GM12891 (cell line): ENCODE measurements around the gene SLC12A7.

Source experiments
- DNase-seq: peaks from one replicate; pipeline ENCODE4 v3.0.0; 2011; ENCODE audit warnings: low spot score; ENCODE audit not compliant: insufficient read length
- FAIRE-seq: peaks from 2 replicates; lab custom pipeline; 2011; peaks lifted over from hg19 to GRCh38; lab: Jason Lieb, UNC
- PAX5 ChIP-seq: IDR thresholded peaks from 2 replicates; pipeline ENCODE4 v1.6.1; 2011; ENCODE audit warnings: low read length, moderate library complexity, mild to moderate bottlenecking; ENCODE audit not compliant: insufficient read depth, severe bottlenecking
- POLR2A ChIP-seq: IDR thresholded peaks from 2 replicates; pipeline ENCODE4 v1.6.1; 2011; ENCODE audit warnings: low read depth, low read length, control low read depth
- POLR2AphosphoS5 ChIP-seq: IDR thresholded peaks from 2 replicates; pipeline ENCODE4 v1.6.1; 2011; ENCODE audit warnings: low read depth, low read length, control low read depth
- POU2F2 ChIP-seq: IDR thresholded peaks from 2 replicates; pipeline ENCODE4 v1.6.1; 2011; ENCODE audit warnings: low read depth, mild to moderate bottlenecking, control low read depth, low read length, moderate library complexity
- SPI1 ChIP-seq: IDR thresholded peaks from 2 replicates; pipeline ENCODE4 v1.6.1; 2011; ENCODE audit warnings: low read depth, low read length, control low read depth
- TAF1 ChIP-seq: IDR thresholded peaks from 2 replicates; pipeline ENCODE4 v1.6.1; 2011; ENCODE audit warnings: low read depth, low read length, control low read depth

SLC12A7 gene

DNA sequence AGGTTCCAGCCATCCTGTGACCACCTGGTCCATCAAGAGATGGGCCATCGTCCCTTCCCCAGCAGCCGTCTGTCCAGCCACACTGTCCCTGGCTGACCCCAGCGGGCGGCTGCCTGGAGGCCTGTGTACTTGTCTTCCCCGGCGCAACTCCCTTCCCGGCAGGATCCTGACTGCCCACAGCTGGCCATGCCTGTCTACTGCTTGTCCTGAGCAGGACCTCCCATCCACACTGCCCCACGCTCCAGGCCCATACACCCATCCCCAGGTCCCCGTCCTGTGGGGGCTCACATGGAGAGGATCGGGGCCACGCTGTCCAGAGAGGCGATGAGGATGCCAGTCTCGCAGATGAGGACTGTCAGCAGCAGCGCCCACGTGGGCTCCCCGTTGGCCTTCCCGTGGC lies 35.5 kb downstream of the SLC12A7 start:
- TF ChIP-seq SPI1: no peak
- DNase-seq (no peak), FAIRE-seq (no peak)

DNA sequence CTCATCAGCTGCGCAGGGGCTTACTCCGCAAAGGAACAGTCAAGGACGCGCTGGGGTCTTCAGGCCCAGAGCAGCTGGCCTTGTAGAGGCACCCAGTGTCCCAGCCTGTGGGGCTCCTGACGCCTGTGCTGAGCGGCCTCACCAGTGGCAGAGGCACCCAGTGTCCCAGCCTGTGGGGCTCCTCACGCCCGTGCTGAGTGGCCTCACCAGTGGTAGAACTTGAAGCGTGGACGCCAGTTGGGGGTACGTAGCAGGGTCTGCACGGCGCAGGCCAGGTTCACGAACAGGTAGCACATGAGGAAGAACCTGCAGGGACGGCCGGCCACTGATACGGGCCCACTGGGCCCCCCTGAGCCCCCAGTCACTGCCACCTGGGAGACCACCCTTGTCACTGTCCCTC lies 35.9 kb downstream of the SLC12A7 start:
- FAIRE-seq (no peak), DNase-seq (no peak)
- TF ChIP-seq POLR2A (no peak), SPI1 (no peak), PAX5 (no peak), TAF1 (no peak), POU2F2 (no peak), POLR2AphosphoS5 (no peak)

- FAIRE-seq: no peak
- TF ChIP-seq POU2F2: no peak
- no peak for TF ChIP-seq TAF1
- TF ChIP-seq PAX5: no peak
- TF ChIP-seq POLR2AphosphoS5: no peak
- TF ChIP-seq SPI1: no peak
- no peak for TF ChIP-seq POLR2A
- no peak for DNase-seq
Measured at GRCh38 chr5:1075555-1075881, 36.3 kb downstream of the SLC12A7 start.

DNA sequence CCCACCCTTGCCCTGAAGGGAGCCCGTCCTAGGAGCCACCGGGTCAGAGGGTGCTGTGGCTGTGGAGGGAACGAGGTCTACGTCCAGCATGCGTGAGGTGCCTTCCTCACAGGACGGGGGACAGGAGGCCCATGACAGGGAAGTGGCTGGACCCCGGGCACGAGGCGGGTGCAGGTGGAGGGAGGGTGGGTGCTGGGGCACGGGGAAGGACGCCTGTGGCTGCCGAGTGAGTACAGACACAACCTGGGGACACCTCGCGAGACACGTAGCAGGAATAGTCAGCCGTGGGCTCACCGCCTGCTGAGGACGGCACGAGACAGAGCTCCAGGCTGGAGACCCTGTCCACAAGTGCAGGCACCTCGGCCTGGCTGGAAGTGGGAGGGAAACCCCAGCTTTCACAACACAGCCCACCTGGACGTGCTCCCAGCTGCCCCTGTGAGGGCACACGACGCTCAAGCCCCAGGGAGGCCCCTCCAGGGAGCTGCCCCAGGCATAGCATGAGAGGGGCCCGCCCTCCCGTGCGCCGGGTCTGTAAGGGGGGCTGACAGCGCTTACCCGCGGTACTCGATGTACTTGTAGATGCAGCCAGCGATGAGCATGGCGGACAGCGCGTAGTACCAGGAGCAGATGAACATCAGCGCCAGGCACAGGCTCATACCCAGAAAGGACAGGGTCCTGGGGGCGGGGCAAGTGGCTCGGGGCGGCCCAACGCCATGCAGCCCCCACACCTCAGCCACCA lies 36.9 kb downstream of the SLC12A7 start:
- TF ChIP-seq POLR2AphosphoS5 (no peak), PAX5 (no peak), SPI1 (no peak), POU2F2 (no peak), POLR2A (no peak), TAF1 (no peak)
- FAIRE-seq (no peak), DNase-seq (no peak)

GRCh38 chr5:1074226-1074625 lies 37.6 kb downstream of the SLC12A7 start:
- no peak for FAIRE-seq

GRCh38 chr5:1073239-1074102 lies 38.4 kb downstream of the SLC12A7 start:
- no peak for TF ChIP-seq TAF1
- FAIRE-seq: no peak
- DNase-seq: no peak

More at GRCh38 chr5:1074226-1074625, 37.6 kb downstream of the SLC12A7 start:
- no peak for TF ChIP-seq POLR2A
- TF ChIP-seq TAF1: no peak
- no peak for TF ChIP-seq POLR2AphosphoS5
- no peak for TF ChIP-seq SPI1
- TF ChIP-seq PAX5: no peak
- no peak for TF ChIP-seq POU2F2
- DNase-seq: no peak

- FAIRE-seq (no peak), DNase-seq (no peak)
- no peak for TF ChIP-seq TAF1
- no peak for TF ChIP-seq POLR2A
- TF ChIP-seq SPI1: no peak
- no peak for TF ChIP-seq POU2F2
- TF ChIP-seq PAX5: no peak
- TF ChIP-seq POLR2AphosphoS5: no peak
Measured at GRCh38 chr5:1069720-1070088, 42.2 kb downstream of the SLC12A7 start.

DNA sequence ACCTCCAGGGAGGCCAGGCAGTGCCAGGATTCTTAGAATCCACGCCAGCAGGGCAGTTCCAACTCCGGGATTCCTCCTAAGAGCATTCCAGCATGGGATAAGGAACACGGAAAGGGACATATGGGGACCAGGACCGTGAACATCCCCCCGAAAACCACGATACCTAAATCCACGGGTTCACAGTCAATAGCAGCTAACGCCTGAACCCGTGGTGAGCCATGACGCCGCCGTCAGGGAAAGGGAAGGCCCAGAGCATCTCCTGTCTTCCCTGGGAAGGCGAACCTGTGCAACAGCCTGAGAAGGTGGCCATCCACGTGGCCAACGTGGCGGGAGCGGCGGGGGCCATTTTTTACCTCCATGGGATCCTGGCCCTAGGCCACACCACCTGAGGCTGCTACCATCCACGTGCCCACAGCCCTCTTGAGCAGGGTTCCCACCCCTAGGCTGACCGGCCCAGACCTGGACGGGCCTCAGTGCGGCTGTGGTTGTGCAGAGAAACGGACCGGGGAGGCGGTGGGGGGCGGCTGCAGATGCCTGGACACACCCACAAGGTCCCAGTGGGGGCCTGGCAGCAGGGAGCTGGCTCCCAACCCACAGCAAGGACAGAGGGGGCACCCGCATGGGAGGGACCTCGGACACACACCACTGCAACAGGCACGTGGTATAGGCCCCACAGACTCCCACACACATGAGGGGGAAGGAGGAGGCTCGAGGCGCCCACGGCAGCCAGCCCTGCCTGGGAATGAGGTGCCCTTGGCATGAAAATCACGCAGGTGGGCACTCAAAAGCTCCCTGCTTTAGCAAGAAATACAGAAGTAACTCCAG lies 42.8 kb downstream of the SLC12A7 start:
- DNase-seq: no peak
- FAIRE-seq: no peak
- TF ChIP-seq POU2F2 (no peak), POLR2AphosphoS5 (no peak), POLR2A (no peak), SPI1 (no peak), TAF1 (no peak)

DNA sequence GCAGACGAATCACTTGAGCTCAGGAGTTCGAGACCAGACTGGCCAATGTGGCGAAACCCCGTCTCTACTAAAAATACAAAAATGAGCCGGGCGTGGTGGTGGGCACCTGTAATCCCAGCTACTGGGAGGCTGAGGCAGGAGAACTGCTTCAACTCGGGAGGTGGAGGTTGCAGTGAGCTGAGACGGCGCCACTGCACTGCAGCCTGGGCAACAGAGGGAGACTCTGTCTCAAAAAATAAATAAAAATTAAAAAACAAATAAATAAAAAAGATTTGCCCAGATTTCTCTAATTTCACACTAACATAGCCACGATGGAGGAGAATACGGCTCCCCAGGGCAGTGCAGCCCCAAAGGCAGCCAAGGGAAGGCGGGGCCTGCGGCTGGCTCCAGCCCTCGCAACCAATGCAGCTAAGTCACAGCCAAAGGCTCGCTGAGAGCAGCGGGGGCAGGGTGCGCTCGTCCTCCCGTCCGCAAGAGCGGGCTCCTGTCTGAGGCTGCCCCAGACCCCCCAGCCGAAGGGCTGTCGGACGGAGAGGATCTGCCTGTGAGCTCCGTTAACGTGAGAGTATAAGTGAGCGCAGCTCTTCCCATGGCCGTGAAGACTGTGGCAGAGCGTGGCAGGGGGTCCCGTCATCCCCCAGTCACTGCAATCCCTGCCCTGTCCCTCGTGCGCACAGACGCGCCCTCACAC lies 43.5 kb downstream of the SLC12A7 start:
- TF ChIP-seq PAX5: no peak
- TF ChIP-seq POLR2A: no peak
- no peak for DNase-seq
- no peak for FAIRE-seq
